ENCODE data around the gene RCSD1. TPM values are rescaled to one million over a fixed set of nuclear protein-coding genes. Genes with fewer than 3 reads are reported as not detected.

Gene RCSD1
- total and polyA plus RNA-seq, 10 of the 15 experiments (the other 5 are each of a cell fraction or from before 2014, with no cell fraction given) = 11.4 to 78.3 (median 71.6) TPM

DNA sequence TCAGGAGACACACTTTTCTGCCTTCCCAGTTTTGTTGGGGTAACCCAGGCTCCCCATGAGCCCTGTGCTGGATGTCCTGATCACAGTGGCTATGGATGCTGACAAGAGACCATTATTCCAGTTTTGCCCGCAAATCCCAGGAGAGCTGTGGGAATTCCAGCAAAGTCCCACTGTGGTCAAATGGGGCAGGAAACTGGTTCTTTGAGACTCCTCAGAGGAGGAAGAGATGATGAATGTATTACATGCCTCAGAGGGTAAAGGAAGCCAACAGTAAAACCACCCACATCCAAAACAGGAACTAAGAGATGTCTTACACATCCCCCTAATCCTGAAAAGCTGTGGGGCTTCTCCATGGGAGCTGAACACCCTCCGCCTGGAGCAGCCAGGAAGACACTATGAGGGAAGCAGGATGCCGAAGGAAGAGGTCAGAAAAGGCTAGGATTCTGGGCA is 78.9 kb downstream of the RCSD1 start (continued):
- TF ChIP-seq, protein P1, sequence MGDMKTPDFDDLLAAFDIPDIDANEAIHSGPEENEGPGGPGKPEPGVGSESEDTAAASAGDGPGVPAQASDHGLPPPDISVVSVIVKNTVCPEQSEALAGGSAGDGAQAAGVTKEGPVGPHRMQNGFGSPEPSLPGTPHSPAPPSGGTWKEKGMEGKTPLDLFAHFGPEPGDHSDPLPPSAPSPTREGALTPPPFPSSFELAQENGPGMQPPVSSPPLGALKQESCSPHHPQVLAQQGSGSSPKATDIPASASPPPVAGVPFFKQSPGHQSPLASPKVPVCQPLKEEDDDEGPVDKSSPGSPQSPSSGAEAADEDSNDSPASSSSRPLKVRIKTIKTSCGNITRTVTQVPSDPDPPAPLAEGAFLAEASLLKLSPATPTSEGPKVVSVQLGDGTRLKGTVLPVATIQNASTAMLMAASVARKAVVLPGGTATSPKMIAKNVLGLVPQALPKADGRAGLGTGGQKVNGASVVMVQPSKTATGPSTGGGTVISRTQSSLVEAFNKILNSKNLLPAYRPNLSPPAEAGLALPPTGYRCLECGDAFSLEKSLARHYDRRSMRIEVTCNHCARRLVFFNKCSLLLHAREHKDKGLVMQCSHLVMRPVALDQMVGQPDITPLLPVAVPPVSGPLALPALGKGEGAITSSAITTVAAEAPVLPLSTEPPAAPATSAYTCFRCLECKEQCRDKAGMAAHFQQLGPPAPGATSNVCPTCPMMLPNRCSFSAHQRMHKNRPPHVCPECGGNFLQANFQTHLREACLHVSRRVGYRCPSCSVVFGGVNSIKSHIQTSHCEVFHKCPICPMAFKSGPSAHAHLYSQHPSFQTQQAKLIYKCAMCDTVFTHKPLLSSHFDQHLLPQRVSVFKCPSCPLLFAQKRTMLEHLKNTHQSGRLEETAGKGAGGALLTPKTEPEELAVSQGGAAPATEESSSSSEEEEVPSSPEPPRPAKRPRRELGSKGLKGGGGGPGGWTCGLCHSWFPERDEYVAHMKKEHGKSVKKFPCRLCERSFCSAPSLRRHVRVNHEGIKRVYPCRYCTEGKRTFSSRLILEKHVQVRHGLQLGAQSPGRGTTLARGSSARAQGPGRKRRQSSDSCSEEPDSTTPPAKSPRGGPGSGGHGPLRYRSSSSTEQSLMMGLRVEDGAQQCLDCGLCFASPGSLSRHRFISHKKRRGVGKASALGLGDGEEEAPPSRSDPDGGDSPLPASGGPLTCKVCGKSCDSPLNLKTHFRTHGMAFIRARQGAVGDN (IDR thresholded peaks at IDR 0.05) = no peak
- TF ChIP-seq RUNX3 (IDR thresholded peaks at IDR 0.05; ENCODE audit: low read length) (peak; percentile 92), IKZF2 (IDR thresholded peaks at IDR 0.05) (peak; percentile 92), MEF2A (IDR thresholded peaks at IDR 0.05; ENCODE audit: insufficient read depth, low read depth, low read length) (no peak), SP1 (IDR thresholded peaks at IDR 0.05; ENCODE audit: low read depth, low read length) (no peak), HDAC6 (IDR thresholded peaks at IDR 0.05; ENCODE audit: unreplicated experiment) (no peak), ETV6 (conservative IDR thresholded peaks at IDR 0.05 in 1 of 2, IDR thresholded peaks at IDR 0.05 in 1 of 2; ENCODE audit: borderline replicate concordance in 1 of 2, low read depth in 1 of 2) (peak in 1 of 2 experiments; percentile 72; a peak in 1 of 4 replicates), EP300 (IDR thresholded peaks at IDR 0.05; ENCODE audit: borderline replicate concordance in 1 of 2, control insufficient read depth in 1 of 2, low read depth in 2 of 2, low read length in 2 of 2) (0 out of 4 replicates have a peak, but pooled peaks of 1 of the 2 experiments have one; percentile 10), IKZF1 (conservative IDR thresholded peaks at IDR 0.05) (peak; percentile 94), MTA2 (IDR thresholded peaks at IDR 0.05; ENCODE audit: low read depth) (peak; percentile 57; the same call in 1 of the 2 replicates), BRCA1 (IDR thresholded peaks at IDR 0.05; ENCODE audit: low read depth, low read length) (no peak), NR2F1 (conservative IDR thresholded peaks at IDR 0.05) (0 out of 2 replicates have a peak, but pooled peaks have one; percentile 25), SPI1 (IDR thresholded peaks at IDR 0.05; ENCODE audit: borderline replicate concordance, insufficient read depth, low read depth, low read length) (peak; percentile 25; the same call in 1 of the 2 replicates), SMAD5 (IDR thresholded peaks at IDR 0.05; ENCODE audit: low read depth) (no peak), KAT2A (conservative IDR thresholded peaks at IDR 0.05; ENCODE audit: control insufficient read depth, low read depth, low read length) (no peak), NFIC (IDR thresholded peaks at IDR 0.05; ENCODE audit: low read depth, low read length) (peak; percentile 75; the same call in 1 of the 2 replicates), SMARCA5 (IDR thresholded peaks at IDR 0.05) (no peak)
- TF ChIP-seq, protein P2, sequence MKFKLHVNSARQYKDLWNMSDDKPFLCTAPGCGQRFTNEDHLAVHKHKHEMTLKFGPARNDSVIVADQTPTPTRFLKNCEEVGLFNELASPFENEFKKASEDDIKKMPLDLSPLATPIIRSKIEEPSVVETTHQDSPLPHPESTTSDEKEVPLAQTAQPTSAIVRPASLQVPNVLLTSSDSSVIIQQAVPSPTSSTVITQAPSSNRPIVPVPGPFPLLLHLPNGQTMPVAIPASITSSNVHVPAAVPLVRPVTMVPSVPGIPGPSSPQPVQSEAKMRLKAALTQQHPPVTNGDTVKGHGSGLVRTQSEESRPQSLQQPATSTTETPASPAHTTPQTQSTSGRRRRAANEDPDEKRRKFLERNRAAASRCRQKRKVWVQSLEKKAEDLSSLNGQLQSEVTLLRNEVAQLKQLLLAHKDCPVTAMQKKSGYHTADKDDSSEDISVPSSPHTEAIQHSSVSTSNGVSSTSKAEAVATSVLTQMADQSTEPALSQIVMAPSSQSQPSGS (IDR thresholded peaks at IDR 0.05; ENCODE audit: low read length) = no peak
- TF ChIP-seq, protein P3, sequence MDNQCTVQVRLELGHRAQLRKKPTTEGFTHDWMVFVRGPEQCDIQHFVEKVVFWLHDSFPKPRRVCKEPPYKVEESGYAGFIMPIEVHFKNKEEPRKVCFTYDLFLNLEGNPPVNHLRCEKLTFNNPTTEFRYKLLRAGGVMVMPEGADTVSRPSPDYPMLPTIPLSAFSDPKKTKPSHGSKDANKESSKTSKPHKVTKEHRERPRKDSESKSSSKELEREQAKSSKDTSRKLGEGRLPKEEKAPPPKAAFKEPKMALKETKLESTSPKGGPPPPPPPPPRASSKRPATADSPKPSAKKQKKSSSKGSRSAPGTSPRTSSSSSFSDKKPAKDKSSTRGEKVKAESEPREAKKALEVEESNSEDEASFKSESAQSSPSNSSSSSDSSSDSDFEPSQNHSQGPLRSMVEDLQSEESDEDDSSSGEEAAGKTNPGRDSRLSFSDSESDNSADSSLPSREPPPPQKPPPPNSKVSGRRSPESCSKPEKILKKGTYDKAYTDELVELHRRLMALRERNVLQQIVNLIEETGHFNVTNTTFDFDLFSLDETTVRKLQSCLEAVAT (IDR thresholded peaks at IDR 0.05) = no peak
- TF ChIP-seq, protein P4, sequence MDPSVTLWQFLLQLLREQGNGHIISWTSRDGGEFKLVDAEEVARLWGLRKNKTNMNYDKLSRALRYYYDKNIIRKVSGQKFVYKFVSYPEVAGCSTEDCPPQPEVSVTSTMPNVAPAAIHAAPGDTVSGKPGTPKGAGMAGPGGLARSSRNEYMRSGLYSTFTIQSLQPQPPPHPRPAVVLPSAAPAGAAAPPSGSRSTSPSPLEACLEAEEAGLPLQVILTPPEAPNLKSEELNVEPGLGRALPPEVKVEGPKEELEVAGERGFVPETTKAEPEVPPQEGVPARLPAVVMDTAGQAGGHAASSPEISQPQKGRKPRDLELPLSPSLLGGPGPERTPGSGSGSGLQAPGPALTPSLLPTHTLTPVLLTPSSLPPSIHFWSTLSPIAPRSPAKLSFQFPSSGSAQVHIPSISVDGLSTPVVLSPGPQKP (IDR thresholded peaks at IDR 0.05; ENCODE audit: low read depth, low read length) = no peak
- TF ChIP-seq, protein P5, sequence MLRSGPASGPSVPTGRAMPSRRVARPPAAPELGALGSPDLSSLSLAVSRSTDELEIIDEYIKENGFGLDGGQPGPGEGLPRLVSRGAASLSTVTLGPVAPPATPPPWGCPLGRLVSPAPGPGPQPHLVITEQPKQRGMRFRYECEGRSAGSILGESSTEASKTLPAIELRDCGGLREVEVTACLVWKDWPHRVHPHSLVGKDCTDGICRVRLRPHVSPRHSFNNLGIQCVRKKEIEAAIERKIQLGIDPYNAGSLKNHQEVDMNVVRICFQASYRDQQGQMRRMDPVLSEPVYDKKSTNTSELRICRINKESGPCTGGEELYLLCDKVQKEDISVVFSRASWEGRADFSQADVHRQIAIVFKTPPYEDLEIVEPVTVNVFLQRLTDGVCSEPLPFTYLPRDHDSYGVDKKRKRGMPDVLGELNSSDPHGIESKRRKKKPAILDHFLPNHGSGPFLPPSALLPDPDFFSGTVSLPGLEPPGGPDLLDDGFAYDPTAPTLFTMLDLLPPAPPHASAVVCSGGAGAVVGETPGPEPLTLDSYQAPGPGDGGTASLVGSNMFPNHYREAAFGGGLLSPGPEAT (IDR thresholded peaks at IDR 0.05; ENCODE audit: low read depth) = peak; percentile 69

All from GM12878 (cell line).